Body of pancreas (tissue), 4 donors: ENCODE measurements around the gene SLC25A53.

Source experiments
- CTCF ChIP-seq, 7 experiments: fragments of 450-650 bp in 4 of 7; fragments of 200-600 bp in 3 of 7; sonication (generic) in 3 of 7; IDR thresholded peaks; one replicate each; pipeline ENCODE4 v1.5.1; 2016 to 2019; ENCODE audit warnings: antibody characterized with exemption in 7 of 7
- POLR2A ChIP-seq, 3 donors: fragments of 450-650 bp; IDR thresholded peaks; one replicate each; pipeline ENCODE4 v1.6.1; 2016; ENCODE audit warnings: antibody characterized with exemption in 3 of 3, mild to moderate bottlenecking in 2 of 3

DNA sequence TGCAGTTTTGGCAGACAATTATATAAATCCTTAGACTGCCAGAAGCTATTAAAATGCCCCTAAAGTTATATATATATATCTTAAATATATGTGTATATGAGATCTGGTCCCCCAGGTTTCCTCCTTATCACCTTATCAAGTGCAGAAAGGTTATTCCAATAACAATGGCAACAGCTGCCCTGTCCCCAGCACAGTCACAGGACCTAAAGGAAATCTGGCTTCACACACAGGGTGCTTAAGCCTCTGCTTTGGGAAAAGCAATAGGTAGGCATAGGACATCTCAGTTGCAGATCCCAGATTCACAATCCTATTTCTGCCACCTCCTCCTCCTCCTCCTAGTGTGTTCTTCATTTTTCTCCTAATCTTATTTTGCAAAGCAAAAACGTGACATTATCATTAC, 5.8 kb downstream of the SLC25A53 start:
- TF ChIP-seq CTCF (IDR thresholded peaks at IDR 0.05) (no peak), POLR2A (IDR thresholded peaks at IDR 0.05) (no peak)
